ENCODE data around the gene PMFBP1. TPM values are rescaled to one million over a fixed set of nuclear protein-coding genes. Genes with fewer than 3 reads are reported as not detected.

Gene PMFBP1
- total RNA-seq, 2 donors from 2014 or later = 2.0 TPM; not detected in 1

DNA sequence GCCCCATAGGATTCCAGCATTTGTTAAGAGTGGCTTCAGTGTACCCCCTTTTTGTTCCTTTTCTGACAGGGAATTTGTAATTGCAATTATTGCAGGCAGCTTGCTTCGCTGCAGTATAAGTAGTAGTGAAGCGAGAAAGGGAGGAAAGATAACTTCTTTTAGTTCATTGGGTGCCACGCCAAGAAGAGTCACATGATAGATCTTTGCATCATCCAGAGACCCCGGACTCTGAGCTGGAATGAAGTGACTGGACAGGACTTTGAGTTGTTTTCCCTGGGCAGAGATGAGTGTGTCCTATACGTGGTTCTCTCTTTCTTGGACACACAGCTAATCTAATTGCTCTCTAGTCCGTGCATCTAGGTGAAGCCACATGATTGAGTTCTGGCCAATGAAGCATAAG is 44.8 kb upstream of the PMFBP1 start:
- TF ChIP-seq, protein P1, sequence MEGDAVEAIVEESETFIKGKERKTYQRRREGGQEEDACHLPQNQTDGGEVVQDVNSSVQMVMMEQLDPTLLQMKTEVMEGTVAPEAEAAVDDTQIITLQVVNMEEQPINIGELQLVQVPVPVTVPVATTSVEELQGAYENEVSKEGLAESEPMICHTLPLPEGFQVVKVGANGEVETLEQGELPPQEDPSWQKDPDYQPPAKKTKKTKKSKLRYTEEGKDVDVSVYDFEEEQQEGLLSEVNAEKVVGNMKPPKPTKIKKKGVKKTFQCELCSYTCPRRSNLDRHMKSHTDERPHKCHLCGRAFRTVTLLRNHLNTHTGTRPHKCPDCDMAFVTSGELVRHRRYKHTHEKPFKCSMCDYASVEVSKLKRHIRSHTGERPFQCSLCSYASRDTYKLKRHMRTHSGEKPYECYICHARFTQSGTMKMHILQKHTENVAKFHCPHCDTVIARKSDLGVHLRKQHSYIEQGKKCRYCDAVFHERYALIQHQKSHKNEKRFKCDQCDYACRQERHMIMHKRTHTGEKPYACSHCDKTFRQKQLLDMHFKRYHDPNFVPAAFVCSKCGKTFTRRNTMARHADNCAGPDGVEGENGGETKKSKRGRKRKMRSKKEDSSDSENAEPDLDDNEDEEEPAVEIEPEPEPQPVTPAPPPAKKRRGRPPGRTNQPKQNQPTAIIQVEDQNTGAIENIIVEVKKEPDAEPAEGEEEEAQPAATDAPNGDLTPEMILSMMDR (IDR thresholded peaks at IDR 0.05) = no peak
- DNase-seq (ENCODE audit: low spot score) = no peak
- H3K27ac ChIP-seq = no peak overlapping the region
- no peaks in the 10 kb centered on the region for H3K4me1 ChIP-seq
- H3K27me3 ChIP-seq = no peaks in the 10 kb centered on the region
- no peaks in the 10 kb centered on the region for H3K36me3 ChIP-seq
- H3K9me3 ChIP-seq = no peaks in the 10 kb centered on the region
- H3K4me3 ChIP-seq = no peak overlapping the region

DNA sequence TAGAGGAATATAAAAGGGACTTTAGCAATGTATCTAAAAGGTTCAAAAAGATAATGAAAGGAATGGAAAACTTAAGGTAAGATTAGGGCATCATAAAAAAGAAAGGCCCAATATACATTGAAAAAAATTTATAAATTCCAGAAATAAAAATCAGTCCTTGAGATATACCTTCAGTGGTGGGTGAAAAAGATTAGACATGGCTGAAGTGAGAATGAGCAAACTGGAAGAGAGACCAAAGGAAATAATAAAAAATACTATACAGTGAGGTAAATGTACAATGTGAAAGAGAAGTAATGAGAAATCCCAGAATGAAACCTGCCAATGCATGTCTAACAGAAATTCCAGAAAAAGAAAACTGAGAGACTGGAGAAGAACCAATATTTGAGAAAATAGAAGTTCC is 42.9 kb upstream of the PMFBP1 start:
- no peak overlapping the region for H3K4me3 ChIP-seq
- no peaks in the 10 kb centered on the region for H3K9me3 ChIP-seq
- no peaks in the 10 kb centered on the region for H3K27me3 ChIP-seq
- H3K4me1 ChIP-seq = no peaks in the 10 kb centered on the region
- H3K36me3 ChIP-seq = no peaks in the 10 kb centered on the region
- TF ChIP-seq, protein P1 (IDR thresholded peaks at IDR 0.05) = no peak
- no peak for DNase-seq (ENCODE audit: low spot score)
- H3K27ac ChIP-seq = no peak overlapping the region

DNA sequence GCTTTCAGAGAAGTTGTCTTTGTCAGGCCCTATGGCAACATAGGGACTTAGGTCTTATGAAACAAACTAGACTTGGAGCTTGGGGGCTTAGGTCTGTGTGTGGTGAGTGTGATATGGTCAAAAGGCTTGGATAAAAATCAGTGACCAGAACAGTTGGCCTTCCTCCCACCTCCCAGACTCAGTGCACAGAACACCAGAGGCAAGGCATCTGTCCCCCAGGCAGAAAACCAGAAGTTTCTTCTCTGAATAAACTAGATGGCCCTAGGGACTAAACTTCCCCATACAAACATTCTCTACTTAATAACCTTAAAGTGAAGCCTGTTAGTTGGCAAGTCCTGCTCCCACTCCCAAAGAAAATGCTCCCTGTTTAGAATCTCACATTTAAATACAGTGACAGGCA is 39.2 kb upstream of the PMFBP1 start:
- no peak for DNase-seq (ENCODE audit: low spot score)
- Histone ChIP-seq H3K36me3 (no peaks in the 10 kb centered on the region), H3K4me1 (no peaks in the 10 kb centered on the region), H3K4me3 (no peak overlapping the region), H3K9me3 (no peaks in the 10 kb centered on the region), H3K27me3 (no peaks in the 10 kb centered on the region), H3K27ac (no peak overlapping the region)
- TF ChIP-seq, protein P1 (IDR thresholded peaks at IDR 0.05) = no peak

DNA sequence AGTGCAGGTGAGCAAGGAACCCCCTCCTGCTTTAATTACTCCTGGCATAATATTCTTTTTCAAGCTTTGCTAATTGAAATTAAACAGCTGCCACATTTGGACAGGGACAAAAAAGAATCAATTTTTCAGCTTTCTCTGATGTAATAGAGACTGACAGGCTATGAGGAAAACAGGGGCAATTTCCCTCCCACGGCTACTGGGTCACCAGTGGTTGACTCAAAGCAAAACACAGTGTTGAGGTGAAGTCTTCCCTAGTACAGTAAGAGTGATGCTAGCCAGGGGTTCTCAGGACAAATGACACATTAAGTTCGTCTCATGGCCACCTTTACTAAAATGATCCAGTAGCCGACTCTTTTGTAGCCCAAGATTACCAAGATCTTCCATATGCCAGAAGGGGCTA is 38.6 kb upstream of the PMFBP1 start:
- no peaks in the 10 kb centered on the region for H3K4me1 ChIP-seq
- no peaks in the 10 kb centered on the region for H3K36me3 ChIP-seq
- TF ChIP-seq, protein P1 (IDR thresholded peaks at IDR 0.05) = no peak
- H3K9me3 ChIP-seq = no peaks in the 10 kb centered on the region
- H3K4me3 ChIP-seq = no peak overlapping the region
- H3K27ac ChIP-seq = no peak overlapping the region
- no peak for DNase-seq (ENCODE audit: low spot score)
- H3K27me3 ChIP-seq = no peaks in the 10 kb centered on the region

DNA sequence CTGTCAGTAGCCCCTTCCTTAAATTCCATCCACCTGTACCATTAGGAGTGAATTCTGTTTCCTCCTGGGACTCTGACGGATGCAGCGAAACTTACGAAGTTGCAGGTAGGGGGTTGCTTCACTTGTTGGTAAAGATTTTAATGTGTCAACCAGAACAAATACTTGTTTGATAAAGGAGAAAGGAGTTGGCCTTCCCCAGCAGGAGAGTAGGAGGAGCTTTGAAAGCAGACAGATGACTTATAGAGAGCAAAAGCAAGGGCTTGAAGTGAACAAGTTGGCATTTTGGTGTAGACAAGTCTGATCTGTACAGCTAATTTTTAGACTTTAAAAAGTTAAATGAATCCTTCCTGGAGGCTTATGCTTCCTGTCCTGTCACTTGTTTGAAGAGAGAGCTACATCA is 38.1 kb upstream of the PMFBP1 start:
- H3K9me3 ChIP-seq = no peaks in the 10 kb centered on the region
- H3K4me1 ChIP-seq = no peaks in the 10 kb centered on the region
- no peaks in the 10 kb centered on the region for H3K27me3 ChIP-seq
- DNase-seq (ENCODE audit: low spot score) = no peak
- TF ChIP-seq, protein P1 (IDR thresholded peaks at IDR 0.05) = no peak
- H3K27ac ChIP-seq = no peak overlapping the region
- H3K4me3 ChIP-seq = no peak overlapping the region
- H3K36me3 ChIP-seq = no peaks in the 10 kb centered on the region

- Histone ChIP-seq H3K4me3 (no peak overlapping the region), H3K36me3 (no peaks in the 10 kb centered on the region), H3K27me3 (no peaks in the 10 kb centered on the region), H3K27ac (no peak overlapping the region), H3K4me1 (no peaks in the 10 kb centered on the region), H3K9me3 (no peaks in the 10 kb centered on the region)
- TF ChIP-seq, protein P1 (IDR thresholded peaks at IDR 0.05) = no peak
- no peak for DNase-seq (ENCODE audit: low spot score)
These were observed 34.3 kb upstream of the PMFBP1 start for GRCh38 chr16:72206299-72206698.

All from right atrium auricular region (tissue), 2 donors.